Naive thymus-derived CD4-positive, alpha-beta T cell (primary cell): ENCODE measurements around the gene CABCOCO1. TPM values are rescaled to one million over a fixed set of nuclear protein-coding genes. Genes with fewer than 3 reads are reported as not detected.

ENCODE experiments used
- ATAC-seq: fragments of 150-1000 bp; cut with Tn5 transposase; 2 replicates; pipeline ENCODE4 v1.10.0; 2021; ENCODE audit warnings: mild to moderate bottlenecking, moderate library complexity
- CTCF ChIA-PET: fragments of 350-600 bp; sonication (Branson Sonifier 250); formaldehyde crosslinking; loops from one replicate; lab custom pipeline; 2021; ENCODE audit warnings: antibody characterized with exemption; lab: Charles Lee
- POLR2A ChIA-PET: fragments of 350-600 bp; sonication (Branson Sonifier 250); formaldehyde crosslinking; loops from one replicate; lab custom pipeline; 2021; ENCODE audit warnings: antibody characterized with exemption, inconsistent platforms; lab: Charles Lee
- DNase-seq, 9 donors: peaks; one replicate each; pipeline versions ENCODE4 v3.0.0 to v3.0.0-alpha.2; 2020 to 2022; ENCODE audit warnings: mixed read lengths in 1 of 9
- H3K27ac ChIP-seq: one replicate; pipeline ENCODE4 v1.7.0; 2013; ENCODE audit warnings: mild to moderate bottlenecking, low read depth, low read length, moderate library complexity
- H3K27me3 ChIP-seq, 2 donors: one replicate each; pipeline ENCODE4 v1.7.0; 2013; ENCODE audit warnings: low read length in 2 of 2, mild to moderate bottlenecking in 2 of 2, moderate library complexity in 2 of 2; ENCODE audit not compliant: control insufficient read depth in 2 of 2, insufficient read depth in 2 of 2
- H3K36me3 ChIP-seq, 3 experiments: 1 replicate in 2 of 3; 2 replicates in 1 of 3; pipeline ENCODE4 v1.7.0; 2013; ENCODE audit warnings: low read length in 3 of 3, mild to moderate bottlenecking in 3 of 3, moderate library complexity in 1 of 3; ENCODE audit not compliant: insufficient read depth in 3 of 3, control insufficient read depth in 2 of 3
- H3K4me1 ChIP-seq, 2 donors: one replicate each; pipeline ENCODE4 v1.7.0; 2013; ENCODE audit warnings: low read length in 2 of 2, mild to moderate bottlenecking in 2 of 2, moderate library complexity in 1 of 2; ENCODE audit not compliant: control insufficient read depth in 2 of 2, insufficient read depth in 2 of 2
- H3K4me3 ChIP-seq: 2 replicates; pipeline ENCODE4 v1.7.0; 2013; ENCODE audit warnings: mild to moderate bottlenecking, low read length
- H3K9me3 ChIP-seq, 3 experiments: 1 replicate in 2 of 3; 2 replicates in 1 of 3; pipeline ENCODE4 v1.7.0; 2013; ENCODE audit warnings: low read length in 3 of 3; ENCODE audit not compliant: control insufficient read depth in 2 of 3
- H3K27ac Mint-ChIP-seq, 9 donors: one replicate each; pipeline ENCODE4 v1.8.0; 2020 to 2022; ENCODE audit warnings: mixed read lengths in 9 of 9, mild to moderate bottlenecking in 8 of 9, moderate library complexity in 5 of 9, inconsistent platforms in 2 of 9
- H3K27me3 Mint-ChIP-seq, 5 donors: one replicate each; pipeline ENCODE4 v1.8.0; 2021 to 2022; ENCODE audit warnings: mixed read lengths in 5 of 5, mild to moderate bottlenecking in 1 of 5
- H3K36me3 Mint-ChIP-seq, 5 donors: one replicate each; pipeline ENCODE4 v1.8.0; 2020 to 2022; ENCODE audit warnings: mixed read lengths in 5 of 5, mild to moderate bottlenecking in 3 of 5, inconsistent platforms in 1 of 5
- H3K4me1 Mint-ChIP-seq, 7 donors: one replicate each; pipeline ENCODE4 v1.8.0; 2020 to 2022; ENCODE audit warnings: mixed read lengths in 7 of 7, mild to moderate bottlenecking in 3 of 7, inconsistent platforms in 1 of 7
- H3K4me3 Mint-ChIP-seq, 10 donors: one replicate each; pipeline ENCODE4 v1.8.0; 2020 to 2022; ENCODE audit warnings: mild to moderate bottlenecking in 10 of 10, mixed read lengths in 10 of 10, moderate library complexity in 6 of 10, inconsistent platforms in 2 of 10
- H3K9me3 Mint-ChIP-seq, 11 donors: one replicate each; pipeline ENCODE4 v1.8.0; 2020 to 2022; ENCODE audit warnings: mixed read lengths in 11 of 11, mild to moderate bottlenecking in 4 of 11, inconsistent platforms in 1 of 11, moderate library complexity in 1 of 11
- intact Hi-C, 2 donors: fragments of 100-400 bp; cut with micrococcal nuclease; formaldehyde crosslinking; loops; one replicate each; pipeline ENCODE4 v1.15.1; 2023
- polyA plus RNA-seq, 2 donors: library from polyadenylated mRNA; unstranded; fragments of 300-500 nt; fragmentation: Illumina TruSeq; gene quantifications; one replicate each; pipeline ENCODE4 v1.2.3, GENCODE V29; 2021
- total RNA-seq, 6 experiments: library from RNA in 5 of 6; stranded (reverse) in 5 of 6; gene quantifications; 1 replicate in 5 of 6; 2 replicates in 1 of 6; pipeline ENCODE4 v1.2.3 and lab custom pipeline; 2021 to 2026

Gene CABCOCO1
- total and polyA plus RNA-seq, 7 experiments from 2014 or later, result not detected

GRCh38 chr10:61639952-61640351, 22.8 kb upstream of the CABCOCO1 start:
- H3K27me3 ChIP-seq, result no peaks in the 10 kb centered on the region
- H3K4me3 ChIP-seq, result no peak overlapping the region

GRCh38 chr10:61640856-61641255, 21.9 kb upstream of the CABCOCO1 start:
- Mint-ChIP-seq H3K36me3 (no peaks in the 10 kb centered on the region), H3K27ac (no peak overlapping the region), H3K27me3 (peaks cover 0 to 10% (median 4%) of the 10 kb centered on the region in 5 donors), H3K9me3 (peaks cover 0 to 2% (median 0%) of the 10 kb centered on the region in 11 donors), H3K4me3 (no peak overlapping the region), H3K4me1 (no peaks in the 10 kb centered on the region)
- H3K9me3 ChIP-seq, result no peaks in the 10 kb centered on the region
- no peaks in the 10 kb centered on the region for H3K4me1 ChIP-seq
- no peak overlapping the region for H3K4me3 ChIP-seq
- ChIA-PET POLR2A (no interaction called here), CTCF (no interaction called here)
- H3K27ac ChIP-seq, result no peak overlapping the region
- intact Hi-C loops, result no loop called here
- no peaks in the 10 kb centered on the region for H3K27me3 ChIP-seq
- ATAC-seq (no peak), DNase-seq (no peak)
- H3K36me3 ChIP-seq, result no peaks in the 10 kb centered on the region

More at GRCh38 chr10:61639952-61640351, 22.8 kb upstream of the CABCOCO1 start:
- intact Hi-C loops, result no loop called here
- H3K27me3 Mint-ChIP-seq, result peaks cover 0 to 10% (median 4%) of the 10 kb centered on the region in 5 donors
- no peak overlapping the region for H3K4me3 Mint-ChIP-seq
- no peaks in the 10 kb centered on the region for H3K4me1 ChIP-seq
- no peaks in the 10 kb centered on the region for H3K36me3 ChIP-seq
- ChIA-PET POLR2A (no interaction called here), CTCF (no interaction called here)
- H3K36me3 Mint-ChIP-seq, result no peaks in the 10 kb centered on the region
- H3K4me1 Mint-ChIP-seq, result no peaks in the 10 kb centered on the region
- DNase-seq, result no peak
- no peaks in the 10 kb centered on the region for H3K9me3 ChIP-seq
- no peak overlapping the region for H3K27ac ChIP-seq
- H3K9me3 Mint-ChIP-seq, result peaks cover 0 to 2% (median 0%) of the 10 kb centered on the region in 11 donors
- no peak overlapping the region for H3K27ac Mint-ChIP-seq
- no peak for ATAC-seq

GRCh38 chr10:61642150-61642571, 20.6 kb upstream of the CABCOCO1 start:
- H3K27ac Mint-ChIP-seq, result no peak overlapping the region
- ATAC-seq, result no peak
- no peaks in the 10 kb centered on the region for H3K4me1 Mint-ChIP-seq

GRCh38 chr10:61642676-61643075, 20.1 kb upstream of the CABCOCO1 start:
- no peaks in the 10 kb centered on the region for H3K27me3 ChIP-seq
- ChIA-PET CTCF (interaction anchor here (0.8 kb wide), 1 partner anchor 17 kb away, joined by 3 read pairs; no protein-coding TSS in a partner anchor), POLR2A (no interaction called here)
- Mint-ChIP-seq H3K9me3 (peaks cover 0 to 2% (median 0%) of the 10 kb centered on the region in 11 donors), H3K27ac (no peak overlapping the region), H3K4me1 (no peaks in the 10 kb centered on the region), H3K4me3 (no peak overlapping the region), H3K27me3 (peaks cover 0 to 10% (median 4%) of the 10 kb centered on the region in 5 donors), H3K36me3 (no peaks in the 10 kb centered on the region)
- intact Hi-C loops, result no loop called here
- no peak overlapping the region for H3K27ac ChIP-seq
- DNase-seq (no peak), ATAC-seq (no peak)
- no peaks in the 10 kb centered on the region for H3K4me1 ChIP-seq
- no peaks in the 10 kb centered on the region for H3K9me3 ChIP-seq
- H3K4me3 ChIP-seq, result no peak overlapping the region
- H3K36me3 ChIP-seq, result no peaks in the 10 kb centered on the region

More at GRCh38 chr10:61642150-61642571, 20.6 kb upstream of the CABCOCO1 start:
- no peak for DNase-seq
- no peak overlapping the region for H3K4me3 ChIP-seq
- no peaks in the 10 kb centered on the region for H3K27me3 ChIP-seq
- H3K4me3 Mint-ChIP-seq, result no peak overlapping the region
- peaks cover 0 to 2% (median 0%) of the 10 kb centered on the region in 11 donors for H3K9me3 Mint-ChIP-seq
- H3K9me3 ChIP-seq, result no peaks in the 10 kb centered on the region
- H3K36me3 ChIP-seq, result no peaks in the 10 kb centered on the region
- no peaks in the 10 kb centered on the region for H3K36me3 Mint-ChIP-seq
- no peak overlapping the region for H3K27ac ChIP-seq
- ChIA-PET CTCF (no interaction called here), POLR2A (no interaction called here)
- no peaks in the 10 kb centered on the region for H3K4me1 ChIP-seq
- intact Hi-C loops, result no loop called here
- H3K27me3 Mint-ChIP-seq, result peaks cover 0 to 10% (median 4%) of the 10 kb centered on the region in 5 donors

GRCh38 chr10:61643316-61643751, 19.4 kb upstream of the CABCOCO1 start:
- Mint-ChIP-seq H3K9me3 (peaks cover 0 to 2% (median 0%) of the 10 kb centered on the region in 11 donors), H3K27me3 (peaks cover 0 to 10% (median 4%) of the 10 kb centered on the region in 5 donors), H3K27ac (no peak overlapping the region), H3K4me1 (no peaks in the 10 kb centered on the region), H3K4me3 (no peak overlapping the region), H3K36me3 (no peaks in the 10 kb centered on the region)
- Histone ChIP-seq H3K4me1 (no peaks in the 10 kb centered on the region), H3K27me3 (no peaks in the 10 kb centered on the region), H3K36me3 (no peaks in the 10 kb centered on the region), H3K9me3 (no peaks in the 10 kb centered on the region), H3K27ac (no peak overlapping the region), H3K4me3 (no peak overlapping the region)
- DNase-seq (no peak), ATAC-seq (no peak)
- intact Hi-C loops, result no loop called here
- CTCF ChIA-PET, result interaction anchor here (0.8 kb wide), 1 partner anchor 16 kb away, joined by 3 read pairs; no protein-coding TSS in a partner anchor
- POLR2A ChIA-PET, result no interaction called here

- Histone ChIP-seq H3K27me3 (no peaks in the 10 kb centered on the region), H3K27ac (no peak overlapping the region), H3K36me3 (no peaks in the 10 kb centered on the region), H3K9me3 (no peaks in the 10 kb centered on the region), H3K4me3 (no peak overlapping the region), H3K4me1 (no peaks in the 10 kb centered on the region)
- POLR2A ChIA-PET, result no interaction called here
- no peak overlapping the region for H3K27ac Mint-ChIP-seq
- ATAC-seq (no peak), DNase-seq (no peak)
- H3K4me3 Mint-ChIP-seq, result no peak overlapping the region
- H3K4me1 Mint-ChIP-seq, result no peaks in the 10 kb centered on the region
- no peaks in the 10 kb centered on the region for H3K36me3 Mint-ChIP-seq
- intact Hi-C loops, result no loop called here
- no peaks in the 10 kb centered on the region for H3K9me3 Mint-ChIP-seq
- peaks cover 8 to 38% (median 15%) of the 10 kb centered on the region in 5 donors for H3K27me3 Mint-ChIP-seq
- CTCF ChIA-PET, result no interaction called here
Measured at GRCh38 chr10:61653699-61654098, 9.0 kb upstream of the CABCOCO1 start.

GRCh38 chr10:61655335-61655851, 7.3 kb upstream of the CABCOCO1 start:
- no peak overlapping the region for H3K27ac ChIP-seq
- POLR2A ChIA-PET, result no interaction called here
- DNase-seq, result no peak
- CTCF ChIA-PET, result no interaction called here
- H3K4me3 ChIP-seq, result no peak overlapping the region
- no peaks in the 10 kb centered on the region for H3K27me3 ChIP-seq
- intact Hi-C loops, result no loop called here
- H3K36me3 Mint-ChIP-seq, result no peaks in the 10 kb centered on the region
- H3K9me3 ChIP-seq, result no peaks in the 10 kb centered on the region
- no peak overlapping the region for H3K4me3 Mint-ChIP-seq
- ATAC-seq, result no peak
- H3K36me3 ChIP-seq, result no peaks in the 10 kb centered on the region
- H3K27me3 Mint-ChIP-seq, result peaks cover 8 to 55% (median 17%) of the 10 kb centered on the region in 5 donors
- H3K4me1 ChIP-seq, result no peaks in the 10 kb centered on the region
- H3K27ac Mint-ChIP-seq, result no peak overlapping the region
- H3K4me1 Mint-ChIP-seq, result no peaks in the 10 kb centered on the region
- no peaks in the 10 kb centered on the region for H3K9me3 Mint-ChIP-seq
